GM19467 (cell line): ENCODE measurements around the gene GRIK1.

Experiments used
- ATAC-seq: cut with Tn5 transposase; IDR thresholded peaks from one replicate; pipeline ENCODE4 v1.9.1; 2021; ENCODE audit warnings: mild to moderate bottlenecking, moderate library complexity; ENCODE audit not compliant: unreplicated experiment

GRIK1 gene

GRCh38 chr21:29793712-29794111, 146.1 kb downstream of the GRIK1 start:
- ATAC-seq: no peak

- no peak for ATAC-seq
Observed at GRCh38 chr21:29789393-29789792, 150.4 kb downstream of the GRIK1 start.

- no peak for ATAC-seq
Observed at GRCh38 chr21:29788752-29789151, 151.0 kb downstream of the GRIK1 start.

- ATAC-seq: no peak
Observed at GRCh38 chr21:29787361-29787909, 152.4 kb downstream of the GRIK1 start.

GRCh38 chr21:29786496-29787360, 153.1 kb downstream of the GRIK1 start:
- ATAC-seq: no peak

GRCh38 chr21:29777160-29777559, 162.6 kb downstream of the GRIK1 start:
- ATAC-seq: no peak

- no peak for ATAC-seq
Observed at GRCh38 chr21:29775462-29775861, 164.3 kb downstream of the GRIK1 start.

- no peak for ATAC-seq
Observed at GRCh38 chr21:29771491-29772066, 168.2 kb downstream of the GRIK1 start.

GRCh38 chr21:29763674-29764073, 176.1 kb downstream of the GRIK1 start:
- ATAC-seq: no peak

- ATAC-seq: no peak
Observed at GRCh38 chr21:29762570-29763082, 177.2 kb downstream of the GRIK1 start.

- no peak for ATAC-seq
Observed at GRCh38 chr21:29753216-29753615, 186.6 kb downstream of the GRIK1 start.

- no peak for ATAC-seq
Observed at GRCh38 chr21:29751473-29752185, 188.2 kb downstream of the GRIK1 start.

GRCh38 chr21:29749957-29750356, 189.8 kb downstream of the GRIK1 start:
- no peak for ATAC-seq

- ATAC-seq: no peak
Observed at GRCh38 chr21:29749223-29749622, 190.6 kb downstream of the GRIK1 start.

GRCh38 chr21:29748391-29749167, 191.2 kb downstream of the GRIK1 start:
- ATAC-seq: no peak

- no peak for ATAC-seq
Observed at GRCh38 chr21:29741761-29742160, 198.0 kb downstream of the GRIK1 start.

GRCh38 chr21:29739176-29739575, 200.6 kb downstream of the GRIK1 start:
- no peak for ATAC-seq

GRCh38 chr21:29738730-29739129, 201.1 kb downstream of the GRIK1 start:
- ATAC-seq: no peak

GRCh38 chr21:29737186-29737585, 202.6 kb downstream of the GRIK1 start:
- ATAC-seq: no peak

- ATAC-seq: no peak
Observed at GRCh38 chr21:29730281-29730680, 209.5 kb downstream of the GRIK1 start.

GRCh38 chr21:29726044-29726443, 213.8 kb downstream of the GRIK1 start:
- ATAC-seq: no peak
